Stimulated activated CD4-positive, alpha-beta T cell treated with anti-CD3 and anti-CD28 coated beads, Interleukin-4, amount 100 ng/mL, for 4 hours (primary cell): Measurements from ENCODE around the gene KISS1R.

Source experiments
- DNase-seq, 2 experiments: peaks; one replicate each; pipeline ENCODE4 v3.0.0-alpha.2; 2020

KISS1R gene

GRCh38 chr19:924553-925086 lies 7.5 kb downstream of the KISS1R start:
- no peak for DNase-seq

DNA sequence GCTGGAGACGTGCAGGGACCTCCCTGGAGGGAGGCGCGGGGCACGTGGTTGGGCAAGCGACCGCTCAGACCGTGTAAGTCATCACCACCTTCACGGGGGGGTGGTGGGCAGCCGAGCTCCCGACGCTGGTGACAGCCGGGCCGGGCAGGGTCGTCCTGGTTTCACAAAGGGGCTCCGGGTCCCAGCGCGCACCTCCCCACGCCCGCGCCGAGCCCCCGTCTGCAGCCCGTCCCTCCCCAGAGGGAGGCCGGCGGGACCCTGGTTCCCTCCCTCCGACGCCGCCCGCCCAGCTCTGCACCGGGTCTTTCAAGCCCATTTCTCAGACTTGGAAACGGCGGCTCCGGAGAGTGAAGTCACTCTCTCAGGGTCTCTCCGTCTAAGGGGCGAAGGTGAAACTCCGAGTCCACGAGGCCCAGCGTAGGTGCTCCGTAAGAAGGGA lies 8.0 kb downstream of the KISS1R start:
- peak in 1 of 2 experiments; percentile 56 for DNase-seq

DNA sequence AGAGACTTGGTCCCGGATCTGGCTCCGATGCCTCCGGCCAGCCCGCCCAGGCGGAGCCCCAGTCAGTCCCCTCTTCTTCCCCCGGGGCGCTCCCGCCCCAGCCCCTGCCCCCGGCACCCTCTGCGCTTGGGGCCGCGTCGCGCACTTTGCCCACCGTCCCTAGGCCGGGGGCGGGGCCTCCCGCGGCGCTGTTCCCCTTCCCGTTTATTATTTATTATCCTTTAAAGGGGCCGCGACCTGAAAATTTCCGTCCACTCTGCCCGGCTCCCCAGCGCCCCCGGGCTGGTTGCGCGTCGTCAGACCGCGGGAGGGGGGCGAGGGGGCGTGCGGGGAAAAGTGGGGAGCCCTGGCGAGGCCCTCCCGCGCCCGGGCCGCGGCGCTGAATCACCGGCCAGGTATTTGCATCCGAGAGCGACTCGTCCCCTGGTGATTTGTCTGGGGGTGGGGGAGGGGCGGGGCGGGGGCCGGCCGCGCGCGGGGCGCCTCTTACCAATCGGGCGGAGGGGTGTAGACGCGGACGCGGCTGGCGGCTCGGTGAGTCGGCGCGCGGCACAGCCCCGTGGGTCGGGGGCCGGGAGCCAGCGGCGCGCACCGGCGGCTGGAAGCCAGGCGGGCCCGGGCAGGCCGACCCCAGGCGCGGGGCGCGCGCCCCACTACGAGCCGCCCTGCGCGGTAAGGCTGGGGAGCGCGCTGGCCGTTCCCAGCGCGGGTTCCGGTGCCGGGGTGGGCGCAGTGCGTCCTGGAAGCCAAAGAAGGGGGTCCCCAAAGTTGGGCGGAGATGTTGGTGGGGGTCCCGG lies 8.6 kb downstream of the KISS1R start, which contains the start of gene ARID3A:
TSS of gene ARID3A (plus strand) at position 510 of the 797 bp plus-strand sequence. CDS start 3,494 bp downstream, outside the sequence.
- peak; percentile 70 to 72 for DNase-seq

GRCh38 chr19:926323-926588 lies 9.1 kb downstream of the KISS1R start:
- no peak for DNase-seq

- DNase-seq = no peak
Measured at GRCh38 chr19:926589-927350, 9.6 kb downstream of the KISS1R start.

DNA sequence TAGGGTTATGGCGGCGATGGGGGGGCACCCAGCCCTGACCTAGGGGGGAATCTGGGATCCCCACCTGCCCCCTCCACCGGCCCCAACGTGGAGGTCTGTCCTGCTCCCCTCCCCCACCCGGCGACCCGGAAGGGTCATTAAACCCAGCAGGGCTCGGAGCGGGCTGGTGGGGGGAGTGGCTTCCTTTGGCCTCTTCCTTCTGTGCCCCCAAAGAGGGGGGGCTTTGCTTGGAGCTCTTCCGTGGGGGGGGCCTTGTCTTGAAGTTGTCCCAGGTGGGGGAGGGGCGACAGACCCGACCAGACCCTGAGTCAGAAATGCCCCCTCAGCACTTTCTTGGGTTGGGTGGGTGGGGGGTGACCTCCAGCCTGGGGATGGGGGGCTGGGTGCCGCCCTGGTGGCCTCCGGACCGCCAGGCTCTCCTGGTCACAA lies 10.2 kb downstream of the KISS1R start:
- DNase-seq = no peak

GRCh38 chr19:927780-928401 lies 10.8 kb downstream of the KISS1R start:
- DNase-seq = no peak

GRCh38 chr19:928471-929202 lies 11.5 kb downstream of the KISS1R start:
- no peak for DNase-seq

- no peak for DNase-seq
Measured at GRCh38 chr19:929203-929890, 12.2 kb downstream of the KISS1R start.

DNA sequence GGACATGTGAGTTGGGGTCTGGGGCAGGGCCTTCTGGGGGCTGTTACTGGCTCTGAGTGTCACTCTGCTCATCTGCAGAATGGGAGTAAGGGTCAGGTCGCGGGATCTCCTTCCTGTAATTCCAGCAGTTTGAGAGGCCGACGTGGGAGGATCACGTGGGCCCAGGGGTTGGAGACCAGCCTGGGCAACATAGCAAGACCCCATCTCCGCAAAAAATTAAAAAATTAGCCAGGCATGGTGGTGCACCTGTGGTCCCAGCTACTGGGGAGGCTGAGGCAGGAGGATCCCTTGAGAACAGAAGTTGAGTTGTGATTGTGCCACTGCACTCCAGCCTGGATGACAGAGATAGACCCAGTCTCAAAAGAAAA lies 12.7 kb downstream of the KISS1R start:
- no peak for DNase-seq

- no peak for DNase-seq
Measured at GRCh38 chr19:931860-932647, 14.9 kb downstream of the KISS1R start.

GRCh38 chr19:932648-933552 lies 15.8 kb downstream of the KISS1R start:
- no peak for DNase-seq

- DNase-seq = no peak
Measured at GRCh38 chr19:933553-933882, 16.4 kb downstream of the KISS1R start.

DNA sequence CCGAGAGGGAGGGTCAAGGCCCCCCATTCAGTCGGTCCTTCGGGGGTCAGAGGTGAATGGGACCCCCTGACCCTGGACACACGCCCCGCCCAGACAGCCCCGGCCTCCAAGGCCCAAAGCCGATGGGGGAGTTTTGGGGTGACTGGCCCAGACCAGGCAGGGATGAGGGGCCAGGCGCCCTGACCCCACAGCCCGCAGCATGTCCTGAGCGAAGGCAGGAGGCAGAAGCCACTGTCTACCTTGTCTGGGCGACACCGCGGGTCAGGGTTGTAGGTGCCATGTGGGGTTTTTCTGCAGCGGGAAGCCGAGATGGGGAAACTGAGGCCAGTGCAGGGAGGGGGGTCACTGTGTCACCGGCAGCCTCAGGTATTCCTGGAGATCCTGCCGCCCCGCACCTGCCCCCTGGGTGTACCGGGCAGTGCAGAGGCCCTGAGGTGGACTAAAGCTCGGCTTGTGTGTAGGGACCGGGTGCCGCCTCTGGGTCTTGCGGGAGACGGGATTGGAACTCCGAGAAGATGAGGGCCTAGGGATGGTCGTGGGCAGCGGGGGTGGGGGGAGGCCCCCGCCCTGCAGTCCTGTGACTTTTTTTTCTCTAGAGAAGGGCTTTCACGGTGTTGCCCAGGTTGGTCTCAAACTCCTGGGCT lies 17.2 kb downstream of the KISS1R start:
- DNase-seq = no peak

GRCh38 chr19:934865-935479 lies 17.8 kb downstream of the KISS1R start:
- no peak for DNase-seq

DNA sequence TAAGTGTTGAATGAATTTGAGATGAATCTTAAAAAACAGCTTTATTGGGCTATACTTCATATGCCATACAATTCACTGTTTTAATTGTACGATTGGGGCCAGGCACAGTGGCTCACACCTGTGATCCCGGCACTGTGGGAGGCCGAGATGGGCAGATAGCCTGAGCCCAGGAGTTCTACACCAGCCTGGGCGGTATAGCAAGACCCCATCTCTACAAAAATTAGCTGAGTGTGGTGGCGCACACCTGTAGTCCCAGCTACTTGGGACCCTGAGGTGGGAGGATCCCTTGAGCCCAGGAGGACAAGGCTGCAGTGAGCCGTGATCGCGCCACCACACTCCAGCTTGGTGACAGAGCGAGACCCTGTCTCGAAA lies 19.0 kb downstream of the KISS1R start:
- DNase-seq = no peak

DNA sequence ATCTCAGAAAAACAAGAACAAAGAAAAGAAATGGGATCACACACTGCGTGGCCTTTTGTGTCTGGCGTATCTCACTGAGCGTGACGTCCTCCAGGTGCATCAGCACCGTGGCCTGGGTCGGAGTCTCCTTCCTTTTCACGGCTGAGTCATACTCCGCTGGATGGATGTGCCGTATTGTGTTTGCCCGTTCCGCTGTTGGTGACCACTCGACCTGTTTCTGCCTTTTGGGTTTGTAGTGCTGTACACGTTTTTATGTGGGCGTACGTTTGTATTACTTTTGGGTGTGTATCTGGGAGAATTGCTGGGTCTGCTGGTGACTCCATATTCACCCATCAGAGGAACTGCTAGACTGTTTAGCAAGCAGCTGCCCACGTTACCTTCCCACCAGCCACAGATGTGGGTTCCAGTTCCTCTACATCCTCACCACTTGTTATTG lies 20.1 kb downstream of the KISS1R start:
- peak in 1 of 2 experiments; percentile 63 for DNase-seq

GRCh38 chr19:938233-938923 lies 21.2 kb downstream of the KISS1R start:
- DNase-seq = no peak

DNA sequence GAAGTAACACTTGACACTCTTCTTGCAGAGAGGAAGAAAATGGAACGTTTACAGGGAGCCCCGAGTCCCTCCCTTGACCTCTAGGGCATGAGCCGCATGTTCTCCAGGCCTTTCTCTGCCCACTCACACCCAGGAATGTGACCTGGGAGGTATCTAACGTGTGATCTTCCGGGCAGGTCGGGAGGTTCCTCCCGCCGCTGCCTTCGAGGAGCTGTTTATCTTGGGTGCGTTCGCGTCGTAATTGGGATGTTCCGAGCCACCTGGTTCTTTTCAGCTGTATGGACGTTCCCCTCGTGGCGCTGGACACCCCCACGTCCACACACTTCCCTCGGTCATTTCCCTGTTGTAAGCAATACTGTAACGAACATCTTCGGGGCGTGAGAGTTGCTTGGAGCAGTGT lies 22.3 kb downstream of the KISS1R start:
- DNase-seq = no peak
